Rectal smooth muscle tissue (tissue), 1 donor: ENCODE results near the gene BTBD16.

ENCODE experiments used
- H3K27ac ChIP-seq: one replicate; pipeline ENCODE4 v1.7.0; 2013; ENCODE audit warnings: low read depth, low read length, inconsistent platforms
- H3K27me3 ChIP-seq: one replicate; pipeline ENCODE4 v1.7.0; 2013; ENCODE audit warnings: low read length; ENCODE audit not compliant: control insufficient read depth, insufficient read depth
- H3K36me3 ChIP-seq: one replicate; pipeline ENCODE4 v1.7.0; 2013; ENCODE audit warnings: low read length; ENCODE audit not compliant: control insufficient read depth, insufficient read depth
- H3K4me1 ChIP-seq: one replicate; pipeline ENCODE4 v1.7.0; 2013; ENCODE audit warnings: low read length; ENCODE audit not compliant: control insufficient read depth, insufficient read depth
- H3K4me3 ChIP-seq: one replicate; pipeline ENCODE4 v1.7.0; 2013; ENCODE audit warnings: low read length
- H3K9ac ChIP-seq: one replicate; pipeline ENCODE4 v1.7.0; 2013; ENCODE audit warnings: low read length

BTBD16 gene

GRCh38 chr10:122338609-122339441 lies 67.7 kb downstream of the BTBD16 start:
- H3K36me3 ChIP-seq: no peaks in the 10 kb centered on the region
- no peak overlapping the region for H3K27ac ChIP-seq
- peaks cover 3% of the 10 kb centered on the region for H3K4me1 ChIP-seq
- H3K27me3 ChIP-seq: no peaks in the 10 kb centered on the region
- H3K9ac ChIP-seq: no peak overlapping the region
- no peak overlapping the region for H3K4me3 ChIP-seq

GRCh38 chr10:122341141-122341810 lies 70.2 kb downstream of the BTBD16 start:
- peaks cover 3% of the 10 kb centered on the region for H3K4me1 ChIP-seq
- H3K27me3 ChIP-seq: no peaks in the 10 kb centered on the region
- peak overlapping the region; percentile 5 for H3K27ac ChIP-seq
- H3K9ac ChIP-seq: no peak overlapping the region
- H3K36me3 ChIP-seq: no peaks in the 10 kb centered on the region
- no peak overlapping the region for H3K4me3 ChIP-seq

GRCh38 chr10:122342293-122343134 lies 71.4 kb downstream of the BTBD16 start:
- H3K9ac ChIP-seq: no peak overlapping the region
- no peaks in the 10 kb centered on the region for H3K27me3 ChIP-seq
- H3K4me3 ChIP-seq: no peak overlapping the region
- no peaks in the 10 kb centered on the region for H3K36me3 ChIP-seq
- peaks cover 3% of the 10 kb centered on the region for H3K4me1 ChIP-seq
- H3K27ac ChIP-seq: no peak overlapping the region

GRCh38 chr10:122343135-122343800 lies 72.2 kb downstream of the BTBD16 start:
- no peak overlapping the region for H3K27ac ChIP-seq
- no peaks in the 10 kb centered on the region for H3K36me3 ChIP-seq
- no peaks in the 10 kb centered on the region for H3K27me3 ChIP-seq
- peaks cover 3% of the 10 kb centered on the region for H3K4me1 ChIP-seq
- no peak overlapping the region for H3K9ac ChIP-seq
- H3K4me3 ChIP-seq: no peak overlapping the region

GRCh38 chr10:122343936-122344335 lies 72.8 kb downstream of the BTBD16 start:
- Histone ChIP-seq H3K27me3 (no peaks in the 10 kb centered on the region), H3K4me1 (peaks cover 3% of the 10 kb centered on the region), H3K36me3 (no peaks in the 10 kb centered on the region), H3K27ac (no peak overlapping the region), H3K4me3 (no peak overlapping the region), H3K9ac (no peak overlapping the region)

DNA sequence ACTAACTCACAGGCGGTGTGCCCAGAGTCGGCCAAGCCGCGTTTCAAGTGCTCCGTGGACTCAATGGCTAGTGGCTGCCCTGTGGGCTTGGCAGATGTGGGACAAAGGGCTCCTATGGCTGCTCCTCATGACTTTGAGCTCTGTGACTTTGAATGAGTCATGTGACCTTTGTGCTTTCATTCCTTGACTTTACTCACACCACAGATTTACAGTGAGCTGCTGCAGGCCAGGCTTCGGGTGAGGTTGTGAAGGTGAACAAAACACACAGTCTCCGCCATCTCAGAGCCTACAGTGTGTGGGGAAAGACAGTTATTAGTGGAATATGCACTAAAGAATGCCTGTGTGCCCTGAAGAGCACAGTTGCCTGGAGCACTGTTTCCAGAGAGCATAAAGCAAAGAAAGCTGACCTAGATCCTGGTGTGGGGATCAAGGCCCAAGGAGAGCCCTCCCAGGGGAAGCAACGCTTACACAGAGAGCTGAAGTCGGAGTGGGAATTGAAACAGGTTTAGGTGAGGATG lies 73.7 kb downstream of the BTBD16 start:
- Histone ChIP-seq H3K27ac (no peak overlapping the region), H3K4me1 (peaks cover 3% of the 10 kb centered on the region), H3K36me3 (no peaks in the 10 kb centered on the region), H3K4me3 (no peak overlapping the region), H3K9ac (no peak overlapping the region), H3K27me3 (no peaks in the 10 kb centered on the region)

GRCh38 chr10:122346326-122346950 lies 75.3 kb downstream of the BTBD16 start:
- H3K27me3 ChIP-seq: no peaks in the 10 kb centered on the region
- H3K9ac ChIP-seq: no peak overlapping the region
- H3K27ac ChIP-seq: no peak overlapping the region
- H3K36me3 ChIP-seq: no peaks in the 10 kb centered on the region
- no peak overlapping the region for H3K4me3 ChIP-seq
- H3K4me1 ChIP-seq: no peaks in the 10 kb centered on the region

- Histone ChIP-seq H3K4me3 (no peak overlapping the region), H3K4me1 (no peaks in the 10 kb centered on the region), H3K36me3 (no peaks in the 10 kb centered on the region), H3K27ac (no peak overlapping the region), H3K9ac (no peak overlapping the region), H3K27me3 (no peaks in the 10 kb centered on the region)
These were observed 76.2 kb downstream of the BTBD16 start for GRCh38 chr10:122347170-122347841.

DNA sequence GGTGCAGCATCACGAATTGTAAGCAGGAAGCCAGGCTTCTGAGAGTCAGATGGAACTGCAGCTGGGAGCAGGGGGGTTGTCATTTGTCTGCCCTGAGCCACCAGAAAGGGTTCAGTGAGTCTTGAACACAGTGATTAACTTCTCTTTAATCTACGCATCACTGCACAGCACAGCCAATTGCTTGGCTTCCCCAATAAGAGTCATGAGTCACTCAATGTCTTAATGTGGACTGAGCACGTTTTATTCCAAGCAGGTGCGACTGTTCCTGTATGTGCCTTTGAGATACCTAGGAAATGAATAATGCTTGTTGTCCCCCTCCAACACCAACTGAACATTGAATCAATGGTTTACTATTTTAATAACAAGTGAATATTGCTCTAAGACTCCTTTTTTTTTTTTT lies 77.4 kb downstream of the BTBD16 start:
- Histone ChIP-seq H3K4me3 (no peak overlapping the region), H3K36me3 (no peaks in the 10 kb centered on the region), H3K27ac (no peak overlapping the region), H3K9ac (no peak overlapping the region), H3K27me3 (no peaks in the 10 kb centered on the region), H3K4me1 (no peaks in the 10 kb centered on the region)

- Histone ChIP-seq H3K36me3 (no peaks in the 10 kb centered on the region), H3K4me1 (no peaks in the 10 kb centered on the region), H3K4me3 (no peak overlapping the region), H3K27ac (no peak overlapping the region), H3K9ac (no peak overlapping the region), H3K27me3 (no peaks in the 10 kb centered on the region)
These were observed 77.9 kb downstream of the BTBD16 start for GRCh38 chr10:122348935-122349361.

- Histone ChIP-seq H3K9ac (no peak overlapping the region), H3K27ac (no peak overlapping the region), H3K27me3 (no peaks in the 10 kb centered on the region), H3K4me1 (no peaks in the 10 kb centered on the region), H3K36me3 (no peaks in the 10 kb centered on the region), H3K4me3 (no peak overlapping the region)
These were observed 78.8 kb downstream of the BTBD16 start for GRCh38 chr10:122349758-122350369.
